ENCODE results near the gene GUCA2B.

The GUCA2B gene

GRCh38 chr1:42152907-42153600, at the start of gene GUCA2B:
GUCA2B (plus strand) TSS chr1:42153410; CDS start chr1:42153451, 41 bp downstream.
- TF ChIP-seq, protein P1, sequence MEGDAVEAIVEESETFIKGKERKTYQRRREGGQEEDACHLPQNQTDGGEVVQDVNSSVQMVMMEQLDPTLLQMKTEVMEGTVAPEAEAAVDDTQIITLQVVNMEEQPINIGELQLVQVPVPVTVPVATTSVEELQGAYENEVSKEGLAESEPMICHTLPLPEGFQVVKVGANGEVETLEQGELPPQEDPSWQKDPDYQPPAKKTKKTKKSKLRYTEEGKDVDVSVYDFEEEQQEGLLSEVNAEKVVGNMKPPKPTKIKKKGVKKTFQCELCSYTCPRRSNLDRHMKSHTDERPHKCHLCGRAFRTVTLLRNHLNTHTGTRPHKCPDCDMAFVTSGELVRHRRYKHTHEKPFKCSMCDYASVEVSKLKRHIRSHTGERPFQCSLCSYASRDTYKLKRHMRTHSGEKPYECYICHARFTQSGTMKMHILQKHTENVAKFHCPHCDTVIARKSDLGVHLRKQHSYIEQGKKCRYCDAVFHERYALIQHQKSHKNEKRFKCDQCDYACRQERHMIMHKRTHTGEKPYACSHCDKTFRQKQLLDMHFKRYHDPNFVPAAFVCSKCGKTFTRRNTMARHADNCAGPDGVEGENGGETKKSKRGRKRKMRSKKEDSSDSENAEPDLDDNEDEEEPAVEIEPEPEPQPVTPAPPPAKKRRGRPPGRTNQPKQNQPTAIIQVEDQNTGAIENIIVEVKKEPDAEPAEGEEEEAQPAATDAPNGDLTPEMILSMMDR (conservative IDR thresholded peaks at IDR 0.05; ENCODE audit: low read length) = no peak
- H3K4me3 ChIP-seq (ENCODE audit: low read length) = no peak within 1 kb of the TSS
- no peak for DNase-seq (ENCODE audit: low read depth)

GRCh38 chr1:42105025-42105424, 48.2 kb upstream of the GUCA2B start:
- no peak overlapping the region for H3K4me3 ChIP-seq (ENCODE audit: low read length)
- DNase-seq (ENCODE audit: low read depth) = no peak
- TF ChIP-seq, protein P1 (conservative IDR thresholded peaks at IDR 0.05; ENCODE audit: low read length) = no peak

DNA sequence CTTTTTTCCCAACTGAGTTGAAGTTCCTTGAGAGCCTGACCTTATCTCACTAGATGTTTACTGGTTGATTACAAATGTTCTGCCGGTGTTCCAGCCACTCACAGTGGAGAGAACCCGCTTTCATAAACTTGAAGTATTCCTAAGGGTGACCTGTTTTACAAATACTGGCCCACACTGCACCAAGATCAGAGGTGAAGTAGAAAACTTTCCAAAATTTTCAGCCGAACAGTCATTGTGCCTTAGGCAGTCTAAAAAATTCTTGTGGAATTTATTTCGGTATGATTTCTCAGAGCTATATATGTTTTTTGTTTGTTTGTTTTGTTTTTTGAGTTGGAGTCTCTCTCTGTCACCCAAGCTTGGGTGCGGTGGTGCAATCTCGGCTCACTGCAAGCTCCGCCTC, 44.9 kb upstream of the GUCA2B start:
- no peak for DNase-seq (ENCODE audit: low read depth)
- TF ChIP-seq, protein P1 (conservative IDR thresholded peaks at IDR 0.05; ENCODE audit: low read length) = no peak
- H3K4me3 ChIP-seq (ENCODE audit: low read length) = no peak overlapping the region

- DNase-seq (ENCODE audit: low read depth) = no peak
- TF ChIP-seq, protein P1 (conservative IDR thresholded peaks at IDR 0.05; ENCODE audit: low read length) = no peak
- H3K4me3 ChIP-seq (ENCODE audit: low read length) = no peak overlapping the region
These were observed 43.6 kb upstream of the GUCA2B start for GRCh38 chr1:42109600-42109999.

- TF ChIP-seq, protein P1 (conservative IDR thresholded peaks at IDR 0.05; ENCODE audit: low read length) = no peak
- H3K4me3 ChIP-seq (ENCODE audit: low read length) = no peak overlapping the region
- no peak for DNase-seq (ENCODE audit: low read depth)
These were observed 39.0 kb upstream of the GUCA2B start for GRCh38 chr1:42114229-42114628.

- TF ChIP-seq, protein P1 (conservative IDR thresholded peaks at IDR 0.05; ENCODE audit: low read length) = no peak
- no peak for DNase-seq (ENCODE audit: low read depth)
- H3K4me3 ChIP-seq (ENCODE audit: low read length) = no peak overlapping the region
These were observed 36.0 kb upstream of the GUCA2B start for GRCh38 chr1:42117214-42117613.

GRCh38 chr1:42118125-42118524, 35.1 kb upstream of the GUCA2B start:
- no peak overlapping the region for H3K4me3 ChIP-seq (ENCODE audit: low read length)
- DNase-seq (ENCODE audit: low read depth) = no peak
- TF ChIP-seq, protein P1 (conservative IDR thresholded peaks at IDR 0.05; ENCODE audit: low read length) = no peak
